Measurements from ENCODE around the gene EEF2KMT.
"Not testable (repeated sequence)": the region's sequence is repeated elsewhere in the genome, so short reads cannot be mapped to it uniquely, and the experiment has no call there.

GRCh38 chr16:5117300-5118087 is 19.9 kb upstream of the EEF2KMT start:
- not testable (repeated sequence) for TF ChIP-seq CTCF (conservative IDR thresholded peaks at IDR 0.05; ENCODE audit: low read length); EZH2phosphoT487 (IDR thresholded peaks at IDR 0.05; ENCODE audit: borderline replicate concordance, low read depth, low read length)
